Tibial nerve (tissue), 4 donors: ENCODE data around the gene BDKRB2.

Experiments used
- EP300 ChIP-seq, 2 donors: sonication (generic); formaldehyde crosslinking; IDR thresholded peaks; one replicate each; pipeline ENCODE4 v1.6.1; 2017; ENCODE audit warnings: antibody characterized with exemption in 2 of 2, mild to moderate bottlenecking in 1 of 2
- POLR2A ChIP-seq, 2 donors: fragments of 450-650 bp; IDR thresholded peaks; one replicate each; pipeline ENCODE4 v1.6.1; 2017; ENCODE audit warnings: antibody characterized with exemption in 2 of 2, mild to moderate bottlenecking in 2 of 2, moderate library complexity in 2 of 2
- TF ChIP-seq, protein P1 (sequence below), 5 experiments: fragments of 200-600 bp in 3 of 5; fragments of 450-650 bp in 2 of 5; sonication (generic) in 3 of 5; IDR thresholded peaks; one replicate each; pipeline ENCODE4 v1.5.1; 2016 to 2019; ENCODE audit warnings: antibody characterized with exemption in 5 of 5, mild to moderate bottlenecking in 3 of 5, moderate library complexity in 2 of 5

DNA sequence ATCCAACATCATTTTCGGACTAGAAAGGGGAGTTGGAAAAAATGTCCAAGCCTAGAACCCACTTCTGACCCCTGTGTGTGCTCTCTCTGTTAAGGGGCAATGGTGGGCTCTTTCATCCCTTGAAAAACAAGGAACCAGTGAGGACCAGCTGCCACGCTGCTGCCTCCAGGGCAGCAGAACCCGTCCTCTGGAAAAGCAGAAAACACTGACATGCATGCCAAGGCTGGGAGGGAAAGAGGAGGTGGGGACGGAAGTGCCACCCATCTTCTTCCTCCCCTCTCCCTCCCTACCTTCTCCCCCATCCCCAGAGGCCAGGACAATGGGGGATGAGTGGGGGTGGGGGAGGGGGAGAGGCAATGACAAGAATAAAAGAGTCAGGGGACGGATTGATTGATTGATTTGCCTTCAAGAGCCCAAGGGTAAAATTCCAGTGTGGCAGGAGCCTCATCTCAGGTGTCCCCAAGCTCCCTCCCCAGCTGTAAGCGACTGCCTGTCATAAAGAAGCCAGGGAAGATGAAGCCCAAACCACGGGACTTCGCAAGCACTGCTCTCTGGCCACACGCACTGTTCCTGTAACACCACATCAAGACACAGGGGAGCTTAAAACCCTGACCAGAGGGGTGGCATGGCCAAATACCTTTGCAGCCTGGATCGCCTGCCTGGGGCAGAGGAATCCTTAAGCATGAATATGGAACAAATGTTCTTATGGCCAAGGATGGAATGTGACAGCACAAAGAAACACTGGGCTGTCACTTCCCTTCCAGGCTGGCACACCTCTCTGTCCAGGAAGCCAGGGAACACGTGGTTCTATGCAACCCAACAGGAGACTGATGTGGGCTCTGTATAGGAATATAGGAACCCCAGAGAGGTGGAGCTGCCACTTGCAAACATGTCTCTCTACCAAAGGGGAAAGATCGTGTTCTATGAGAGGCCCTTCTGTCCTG is 38.9 kb upstream of the BDKRB2 start:
- TF ChIP-seq, protein P1, sequence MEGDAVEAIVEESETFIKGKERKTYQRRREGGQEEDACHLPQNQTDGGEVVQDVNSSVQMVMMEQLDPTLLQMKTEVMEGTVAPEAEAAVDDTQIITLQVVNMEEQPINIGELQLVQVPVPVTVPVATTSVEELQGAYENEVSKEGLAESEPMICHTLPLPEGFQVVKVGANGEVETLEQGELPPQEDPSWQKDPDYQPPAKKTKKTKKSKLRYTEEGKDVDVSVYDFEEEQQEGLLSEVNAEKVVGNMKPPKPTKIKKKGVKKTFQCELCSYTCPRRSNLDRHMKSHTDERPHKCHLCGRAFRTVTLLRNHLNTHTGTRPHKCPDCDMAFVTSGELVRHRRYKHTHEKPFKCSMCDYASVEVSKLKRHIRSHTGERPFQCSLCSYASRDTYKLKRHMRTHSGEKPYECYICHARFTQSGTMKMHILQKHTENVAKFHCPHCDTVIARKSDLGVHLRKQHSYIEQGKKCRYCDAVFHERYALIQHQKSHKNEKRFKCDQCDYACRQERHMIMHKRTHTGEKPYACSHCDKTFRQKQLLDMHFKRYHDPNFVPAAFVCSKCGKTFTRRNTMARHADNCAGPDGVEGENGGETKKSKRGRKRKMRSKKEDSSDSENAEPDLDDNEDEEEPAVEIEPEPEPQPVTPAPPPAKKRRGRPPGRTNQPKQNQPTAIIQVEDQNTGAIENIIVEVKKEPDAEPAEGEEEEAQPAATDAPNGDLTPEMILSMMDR (IDR thresholded peaks at IDR 0.05), result no peak
- TF ChIP-seq POLR2A (IDR thresholded peaks at IDR 0.05) (no peak), EP300 (IDR thresholded peaks at IDR 0.05) (no peak)
